Neural cell (in vitro differentiated cells): ENCODE data around the gene SSBP4. TPM values are rescaled to one million over a fixed set of nuclear protein-coding genes. Genes with fewer than 3 reads are reported as not detected.

Source experiments
- H2AFZ ChIP-seq: fragments of 200-600, 300-800 bp; sonication (generic), shearing (Covaris generic); 2 replicates; pipeline ENCODE4 v1.6.0; 2014; ENCODE audit warnings: low read depth, mild to moderate bottlenecking, antibody characterized with exemption, low read length, moderate library complexity
- H3F3A ChIP-seq: fragments of 200-600 bp; shearing (Covaris generic); 2 replicates; pipeline ENCODE4 v1.6.1; 2016; ENCODE audit warnings: mild to moderate bottlenecking, moderate library complexity, mixed read lengths, antibody characterized with exemption, low read length; ENCODE audit not compliant: insufficient read depth, poor library complexity, severe bottlenecking
- H3K27ac ChIP-seq: fragments of 200-600, 300-800 bp; sonication (generic), shearing (Covaris generic); 2 replicates; pipeline ENCODE4 v1.5.1; 2014; ENCODE audit warnings: mild to moderate bottlenecking, low read length, moderate library complexity
- H3K27me3 ChIP-seq: fragments of 300-800, 200-600 bp; sonication (generic), shearing (Covaris generic); 2 replicates; pipeline ENCODE4 v1.6.0; 2014; ENCODE audit warnings: mild to moderate bottlenecking, low read depth, low read length, moderate library complexity; ENCODE audit not compliant: insufficient read depth
- H3K36me3 ChIP-seq: fragments of 300-800, 200-600 bp; sonication (generic), shearing (Covaris generic); 2 replicates; pipeline ENCODE4 v1.5.1; 2014; ENCODE audit warnings: mild to moderate bottlenecking, antibody characterized with exemption, low read length, moderate library complexity; ENCODE audit not compliant: insufficient read depth
- H3K4me2 ChIP-seq: fragments of 300-800, 200-600 bp; sonication (generic), shearing (Covaris generic); 2 replicates; pipeline ENCODE4 v1.6.0; 2014; ENCODE audit warnings: mild to moderate bottlenecking, low read length
- H3K4me3 ChIP-seq: fragments of 300-800, 200-600 bp; sonication (generic), shearing (Covaris generic); 2 replicates; pipeline ENCODE4 v1.5.1; 2014; ENCODE audit warnings: mild to moderate bottlenecking, low read length, moderate library complexity
- H3K79me2 ChIP-seq: fragments of 200-600 bp; shearing (Covaris generic); replicated peaks from 2 replicates; pipeline ENCODE4 v1.6.0; 2014; ENCODE audit warnings: mild to moderate bottlenecking, low read length, moderate library complexity; ENCODE audit not compliant: insufficient read depth
- H3K9ac ChIP-seq: fragments of 300-800, 200-600 bp; sonication (generic), shearing (Covaris generic); 2 replicates; pipeline ENCODE4 v1.6.1; 2016; ENCODE audit warnings: mild to moderate bottlenecking, low read length, mixed read lengths
- H3K9me2 ChIP-seq: fragments of 200-600 bp; shearing (Covaris generic); 2 replicates; pipeline ENCODE4 v1.6.1; 2016; ENCODE audit warnings: mild to moderate bottlenecking, low read length, mixed read lengths; ENCODE audit not compliant: insufficient read depth
- H3K9me3 ChIP-seq: fragments of 200-600, 300-800 bp; sonication (generic), shearing (Covaris generic); 2 replicates; pipeline ENCODE4 v1.6.1; 2016; ENCODE audit warnings: mild to moderate bottlenecking, mixed run types, low read length, moderate library complexity, mixed read lengths
- H4K20me1 ChIP-seq: fragments of 200-600 bp; shearing (Covaris generic); 2 replicates; pipeline ENCODE4 v1.6.1; 2016; ENCODE audit warnings: mild to moderate bottlenecking, mixed run types; ENCODE audit not compliant: insufficient read depth
- CTCF ChIP-seq: fragments of 450-650 bp; IDR thresholded peaks from 2 replicates; pipeline ENCODE4 v1.5.1; 2014; ENCODE audit warnings: antibody characterized with exemption, mild to moderate bottlenecking, moderate library complexity; ENCODE audit not compliant: poor library complexity, severe bottlenecking
- EP300 ChIP-seq: fragments of 450-650 bp; conservative IDR thresholded peaks from 2 replicates; pipeline ENCODE4 v1.6.1; 2014; ENCODE audit warnings: antibody characterized with exemption, mild to moderate bottlenecking, moderate library complexity; ENCODE audit not compliant: poor library complexity, severe bottlenecking
- EZH2 ChIP-seq: fragments of 200-600, 300-800 bp; shearing (Covaris generic), sonication (generic); IDR thresholded peaks from 2 replicates; pipeline ENCODE4 v1.6.1; 2014; ENCODE audit warnings: antibody characterized with exemption, low read length, borderline replicate concordance, mild to moderate bottlenecking; ENCODE audit not compliant: insufficient read depth, poor library complexity, severe bottlenecking
- MXI1 ChIP-seq: fragments of 450-650 bp; conservative IDR thresholded peaks from 2 replicates; pipeline ENCODE4 v1.6.1; 2014; ENCODE audit warnings: antibody characterized with exemption, mild to moderate bottlenecking; ENCODE audit not compliant: poor library complexity, severe bottlenecking
- POLR2AphosphoS5 ChIP-seq: IDR thresholded peaks from 2 replicates; pipeline ENCODE4 v1.6.1; 2012
- RAD21 ChIP-seq: fragments of 450-650 bp; conservative IDR thresholded peaks from 2 replicates; pipeline ENCODE4 v1.6.1; 2014; ENCODE audit warnings: antibody characterized with exemption, mild to moderate bottlenecking, moderate library complexity
- REST ChIP-seq: IDR thresholded peaks from 2 replicates; pipeline ENCODE4 v1.6.1; 2012; ENCODE audit warnings: borderline replicate concordance
- SMC3 ChIP-seq: fragments of 450-650 bp; conservative IDR thresholded peaks from 2 replicates; pipeline ENCODE4 v1.6.1; 2014; ENCODE audit warnings: antibody characterized with exemption, mild to moderate bottlenecking, moderate library complexity; ENCODE audit not compliant: poor library complexity
- TAF1 ChIP-seq: IDR thresholded peaks from 2 replicates; pipeline ENCODE4 v1.6.1; 2012; ENCODE audit warnings: low read depth
- polyA plus RNA-seq: library from polyadenylated mRNA; depleted of rRNA; stranded (reverse); fragments of >200 nt; gene quantifications from 2 replicates; pipeline ENCODE4 v1.2.3, GENCODE V29; 2014

The SSBP4 gene
- polyA plus RNA-seq, 1 donor from 2014 or later: 166 TPM

- Histone ChIP-seq H3K27ac (no peak overlapping the region), H2AFZ (no peak overlapping the region), H3K4me2 (no peak overlapping the region), H3K79me2 (no peaks in the 10 kb centered on the region), H3K9me3 (no peaks in the 10 kb centered on the region), H3F3A (no peaks in the 10 kb centered on the region), H3K9ac (no peak overlapping the region), H3K27me3 (no peaks in the 10 kb centered on the region), H3K36me3 (no peaks in the 10 kb centered on the region), H3K9me2 (no peaks in the 10 kb centered on the region), H3K4me3 (no peak overlapping the region), H4K20me1 (no peaks in the 10 kb centered on the region)
- TF ChIP-seq POLR2AphosphoS5 (no peak), EZH2 (no peak), CTCF (no peak), SMC3 (no peak), TAF1 (no peak), RAD21 (no peak), MXI1 (no peak), EP300 (no peak), REST (no peak)
Observed at GRCh38 chr19:18461471-18461870, 42.3 kb downstream of the SSBP4 start.

- Histone ChIP-seq H3K27ac (no peak overlapping the region), H3K79me2 (no peaks in the 10 kb centered on the region), H2AFZ (no peak overlapping the region), H3K36me3 (no peaks in the 10 kb centered on the region), H3K4me2 (no peak overlapping the region), H4K20me1 (no peaks in the 10 kb centered on the region), H3K4me3 (no peak overlapping the region), H3K9ac (no peak overlapping the region), H3K9me2 (no peaks in the 10 kb centered on the region), H3K27me3 (no peaks in the 10 kb centered on the region), H3F3A (no peaks in the 10 kb centered on the region), H3K9me3 (no peaks in the 10 kb centered on the region)
- TF ChIP-seq EP300: no peak
- no peak for TF ChIP-seq REST
- TF ChIP-seq CTCF: no peak
- no peak for TF ChIP-seq MXI1
- no peak for TF ChIP-seq RAD21
- no peak for TF ChIP-seq EZH2
- TF ChIP-seq SMC3: no peak
- no peak for TF ChIP-seq POLR2AphosphoS5
Observed at GRCh38 chr19:18464646-18465045, 45.4 kb downstream of the SSBP4 start.
